Neuronal stem cell (in vitro differentiated cells): ENCODE results near the gene RABGAP1.

Experiments used
- DNase-seq: peaks from one replicate; pipeline ENCODE4 v3.0.0-alpha.2; 2013; ENCODE audit warnings: low spot score
- H2AFZ ChIP-seq: one replicate; pipeline ENCODE4 v1.6.1; 2013; ENCODE audit warnings: mild to moderate bottlenecking, low read length, inconsistent platforms
- H2AK5ac ChIP-seq: 2 replicates; pipeline ENCODE4 v1.6.1; 2013; ENCODE audit warnings: low read depth, mild to moderate bottlenecking, inconsistent platforms, low read length, moderate library complexity, mixed read lengths
- H2BK120ac ChIP-seq: 2 replicates; pipeline ENCODE4 v1.6.1; 2013; ENCODE audit warnings: low read depth, mild to moderate bottlenecking, inconsistent platforms, low read length, moderate library complexity, mixed read lengths
- H2BK12ac ChIP-seq: one replicate; pipeline ENCODE4 v1.6.1; 2013; ENCODE audit warnings: low read length, inconsistent platforms
- H2BK15ac ChIP-seq: 2 replicates; pipeline ENCODE4 v1.6.1; 2013; ENCODE audit warnings: mild to moderate bottlenecking, low read length, inconsistent platforms, mixed read lengths
- H2BK5ac ChIP-seq: one replicate; pipeline ENCODE4 v1.6.1; 2013; ENCODE audit warnings: inconsistent platforms, mild to moderate bottlenecking, low read length, moderate library complexity
- H3K14ac ChIP-seq: one replicate; pipeline ENCODE4 v1.6.1; 2013; ENCODE audit warnings: low read length, inconsistent platforms
- H3K18ac ChIP-seq: 2 replicates; pipeline ENCODE4 v1.6.1; 2013; ENCODE audit warnings: low read length, inconsistent platforms
- H3K23ac ChIP-seq: 2 replicates; pipeline ENCODE4 v1.6.1; 2013; ENCODE audit warnings: low read depth, mild to moderate bottlenecking, mixed read lengths, low read length, inconsistent platforms; ENCODE audit not compliant: poor library complexity
- H3K27ac ChIP-seq: replicated peaks from 3 replicates; pipeline ENCODE4 v1.5.1; 2013; ENCODE audit warnings: low read length, inconsistent platforms
- H3K27me3 ChIP-seq, 3 experiments: 2 replicates each; pipeline ENCODE4 v1.6.1; 2013; ENCODE audit warnings: low read length in 3 of 3, mild to moderate bottlenecking in 2 of 3, inconsistent platforms in 1 of 3, low read depth in 1 of 3, mixed read lengths in 1 of 3, moderate library complexity in 1 of 3; ENCODE audit not compliant: control insufficient read depth in 3 of 3, insufficient read depth in 3 of 3
- H3K36me3 ChIP-seq, 2 donors: replicated peaks in 1 of 2; 2 replicates each; pipeline ENCODE4 v1.6.1; 2013; ENCODE audit warnings: low read length in 2 of 2; ENCODE audit not compliant: control insufficient read depth in 2 of 2, insufficient read depth in 2 of 2
- H3K4ac ChIP-seq: 2 replicates; pipeline ENCODE4 v1.6.1; 2013; ENCODE audit warnings: inconsistent platforms, mild to moderate bottlenecking, low read length, moderate library complexity
- H3K4me1 ChIP-seq, 2 donors: 1 replicate in 1 of 2; 2 replicates in 1 of 2; pipeline ENCODE4 v1.6.1; 2013; ENCODE audit warnings: low read length in 2 of 2, low read depth in 1 of 2; ENCODE audit not compliant: control insufficient read depth in 2 of 2, insufficient read depth in 1 of 2
- H3K4me2 ChIP-seq: one replicate; pipeline ENCODE4 v1.6.1; 2013; ENCODE audit warnings: mild to moderate bottlenecking, low read length, inconsistent platforms; ENCODE audit not compliant: insufficient read depth, poor library complexity, severe bottlenecking
- H3K4me3 ChIP-seq, 2 donors: 2 replicates each; pipeline ENCODE4 v1.5.1; 2013; ENCODE audit warnings: low read length in 2 of 2, mild to moderate bottlenecking in 2 of 2, inconsistent platforms in 1 of 2, moderate library complexity in 1 of 2
- H3K79me1 ChIP-seq: one replicate; pipeline ENCODE4 v1.6.1; 2013; ENCODE audit warnings: low read depth, mild to moderate bottlenecking, inconsistent platforms, low read length, moderate library complexity
- H3K9ac ChIP-seq: one replicate; pipeline ENCODE4 v1.6.1; 2013; ENCODE audit warnings: mild to moderate bottlenecking, low read depth, low read length, inconsistent platforms; ENCODE audit not compliant: poor library complexity
- H3K9me3 ChIP-seq, 2 donors: replicated peaks in 1 of 2; 2 replicates each; pipeline versions ENCODE3 to v1.6.1; 2013; ENCODE audit warnings: low read length in 2 of 2, mild to moderate bottlenecking in 2 of 2, inconsistent platforms in 1 of 2, low read depth in 1 of 2, mixed read lengths in 1 of 2, moderate library complexity in 1 of 2; ENCODE audit not compliant: control insufficient read depth in 2 of 2, insufficient read depth in 1 of 2
- H4K8ac ChIP-seq: one replicate; pipeline ENCODE4 v1.6.1; 2013; ENCODE audit warnings: low read depth, mild to moderate bottlenecking, inconsistent platforms, low read length, moderate library complexity
- H4K91ac ChIP-seq: one replicate; pipeline ENCODE4 v1.6.1; 2013; ENCODE audit warnings: low read length, low read depth, mild to moderate bottlenecking, inconsistent platforms; ENCODE audit not compliant: poor library complexity
- WGBS, 2 donors: extraction: QIAGEN DNeasy Blood & Tissue Kit; methylation state at CpG; one replicate each; pipeline ENCODE4 v1.1.7; 2013; ENCODE audit warnings: missing lambda C conversion rate in 2 of 2, mixed read lengths in 1 of 2; ENCODE audit not compliant: insufficient read length in 2 of 2, insufficient replicate concordance in 1 of 2; ENCODE audit errors: extremely low coverage in 2 of 2; 5-methylcytosine and 5-hydroxymethylcytosine counted together

Gene RABGAP1

GRCh38 chr9:122946461-122947005 is 5.7 kb downstream of the RABGAP1 start:
- H4K91ac ChIP-seq, result no peak overlapping the region
- no peak overlapping the region for H2BK15ac ChIP-seq
- WGBS, 2 donors, result no CpG with 5 or more reads among the region's 1 CpG
- H3K79me1 ChIP-seq, result peaks cover 1% of the 10 kb centered on the region
- H3K36me3 ChIP-seq, result peaks cover 0 to 20% of the 10 kb centered on the region in 2 donors
- peaks cover 3 to 10% of the 10 kb centered on the region in 2 donors for H3K4me1 ChIP-seq
- H2BK5ac ChIP-seq, result no peak overlapping the region
- H3K23ac ChIP-seq, result no peak overlapping the region
- H3K18ac ChIP-seq, result no peak overlapping the region
- no peaks in the 10 kb centered on the region for H3K9me3 ChIP-seq
- H2AK5ac ChIP-seq, result no peak overlapping the region
- H4K8ac ChIP-seq, result no peak overlapping the region
- no peak overlapping the region for H3K4me2 ChIP-seq
- no peak overlapping the region for H2BK12ac ChIP-seq
- DNase-seq, result no peak
- no peak overlapping the region for H3K4ac ChIP-seq
- H3K27me3 ChIP-seq, result no peaks in the 10 kb centered on the region
- no peak overlapping the region for H2BK120ac ChIP-seq
- H2AFZ ChIP-seq, result no peak overlapping the region
- no peak overlapping the region for H3K4me3 ChIP-seq
- H3K14ac ChIP-seq, result no peak overlapping the region
- H3K9ac ChIP-seq, result no peak overlapping the region
- H3K27ac ChIP-seq, result no peak overlapping the region

DNA sequence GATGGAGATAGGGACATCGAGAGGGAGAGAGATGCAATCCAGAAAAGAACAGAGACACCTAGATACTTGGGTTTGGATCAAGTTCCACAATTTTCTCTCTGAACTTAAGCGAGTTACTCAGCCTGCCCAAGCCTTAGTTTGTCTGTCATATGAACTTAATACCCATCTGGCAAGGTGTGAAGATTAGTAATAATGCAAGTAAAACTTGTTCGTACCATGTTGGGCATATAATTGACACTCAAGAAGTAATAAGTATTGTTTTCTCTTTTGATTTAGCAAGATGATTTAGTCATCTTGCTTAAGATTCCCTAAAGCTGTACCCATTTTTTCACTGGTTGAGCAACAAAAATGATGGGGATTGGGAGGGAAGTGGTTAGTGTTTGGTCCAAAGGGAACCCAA is 7.5 kb downstream of the RABGAP1 start:
- Histone ChIP-seq H3K23ac (no peak overlapping the region), H3K9ac (no peak overlapping the region), H3K14ac (no peak overlapping the region), H2AFZ (no peak overlapping the region), H3K4me1 (peaks cover 3 to 10% of the 10 kb centered on the region in 2 donors), H3K9me3 (peaks cover 0 to 3% of the 10 kb centered on the region in 2 donors), H2BK12ac (no peak overlapping the region), H3K4me2 (no peak overlapping the region), H2BK120ac (no peak overlapping the region), H3K18ac (no peak overlapping the region), H2BK5ac (no peak overlapping the region), H3K27ac (no peak overlapping the region), H3K79me1 (peaks cover 3% of the 10 kb centered on the region), H2BK15ac (no peak overlapping the region), H3K4ac (no peak overlapping the region), H4K91ac (no peak overlapping the region), H3K36me3 (peaks cover 0 to 20% of the 10 kb centered on the region in 2 donors), H3K27me3 (no peaks in the 10 kb centered on the region), H2AK5ac (no peak overlapping the region), H4K8ac (no peak overlapping the region), H3K4me3 (no peak overlapping the region)
- DNase-seq, result no peak
- WGBS, 2 donors, result no CpG with 5 or more reads among the region's 3 CpGs

GRCh38 chr9:122949696-122950095 is 8.9 kb downstream of the RABGAP1 start:
- no peak overlapping the region for H3K4me3 ChIP-seq
- no peak overlapping the region for H3K9ac ChIP-seq
- H2AFZ ChIP-seq, result no peak overlapping the region
- H3K36me3 ChIP-seq, result peaks cover 0 to 14% of the 10 kb centered on the region in 2 donors
- no CpG with 5 or more reads among the region's 1 CpG for WGBS, 2 donors
- H3K27ac ChIP-seq, result no peak overlapping the region
- no peak overlapping the region for H2AK5ac ChIP-seq
- peaks cover 3 to 10% of the 10 kb centered on the region in 2 donors for H3K4me1 ChIP-seq
- peaks cover 3% of the 10 kb centered on the region for H3K79me1 ChIP-seq
- H4K8ac ChIP-seq, result no peak overlapping the region
- no peak overlapping the region for H3K4me2 ChIP-seq
- DNase-seq, result no peak
- no peak overlapping the region for H2BK5ac ChIP-seq
- H3K14ac ChIP-seq, result no peak overlapping the region
- no peak overlapping the region for H2BK120ac ChIP-seq
- no peak overlapping the region for H2BK15ac ChIP-seq
- no peak overlapping the region for H3K23ac ChIP-seq
- H4K91ac ChIP-seq, result no peak overlapping the region
- peaks cover 0 to 3% of the 10 kb centered on the region in 2 donors for H3K9me3 ChIP-seq
- H3K4ac ChIP-seq, result no peak overlapping the region
- no peak overlapping the region for H2BK12ac ChIP-seq
- H3K18ac ChIP-seq, result no peak overlapping the region
- H3K27me3 ChIP-seq, result no peaks in the 10 kb centered on the region

GRCh38 chr9:122950263-122950662 is 9.4 kb downstream of the RABGAP1 start:
- H3K36me3 ChIP-seq, result peaks cover 0 to 14% of the 10 kb centered on the region in 2 donors
- H4K91ac ChIP-seq, result no peak overlapping the region
- no peak overlapping the region for H2BK15ac ChIP-seq
- H3K9ac ChIP-seq, result no peak overlapping the region
- peaks cover 0 to 3% of the 10 kb centered on the region in 2 donors for H3K9me3 ChIP-seq
- no peak overlapping the region for H3K4me3 ChIP-seq
- no peak overlapping the region for H3K4me2 ChIP-seq
- no peak overlapping the region for H2AFZ ChIP-seq
- H3K23ac ChIP-seq, result no peak overlapping the region
- H4K8ac ChIP-seq, result no peak overlapping the region
- H3K4ac ChIP-seq, result no peak overlapping the region
- H3K27ac ChIP-seq, result no peak overlapping the region
- H2BK120ac ChIP-seq, result no peak overlapping the region
- H3K14ac ChIP-seq, result no peak overlapping the region
- H2AK5ac ChIP-seq, result no peak overlapping the region
- H2BK5ac ChIP-seq, result no peak overlapping the region
- H3K4me1 ChIP-seq, result peaks cover 3 to 10% of the 10 kb centered on the region in 2 donors
- no peak for DNase-seq
- no peaks in the 10 kb centered on the region for H3K27me3 ChIP-seq
- no peak overlapping the region for H3K18ac ChIP-seq
- WGBS, 2 donors, result no CpG with 5 or more reads among the region's 3 CpGs
- no peak overlapping the region for H2BK12ac ChIP-seq
- peaks cover 3% of the 10 kb centered on the region for H3K79me1 ChIP-seq
